SU-DHL-6 (cell line): ENCODE results near the gene ADAMTS12.

Experiments used
- H2AFZ ChIP-seq: fragments of 200-600 bp; sonication (generic); 2 replicates; pipeline ENCODE4 v1.6.1; 2014; ENCODE audit warnings: low read depth, mild to moderate bottlenecking, moderate library complexity, mixed read lengths, antibody characterized with exemption, low read length; ENCODE audit not compliant: severe bottlenecking
- H3F3A ChIP-seq: fragments of 200-600 bp; shearing (Covaris generic); 2 replicates; pipeline ENCODE4 v1.6.0; 2016; ENCODE audit warnings: antibody characterized with exemption, mild to moderate bottlenecking; ENCODE audit not compliant: insufficient read depth
- H3K27ac ChIP-seq: fragments of 200-600 bp; sonication (generic); 2 replicates; pipeline ENCODE4 v1.5.1; 2016; ENCODE audit warnings: low read depth, mild to moderate bottlenecking, low read length, moderate library complexity, mixed read lengths
- H3K27me3 ChIP-seq: fragments of 200-600 bp; sonication (generic), shearing (Covaris generic); 2 replicates; pipeline ENCODE4 v1.6.0; 2014; ENCODE audit warnings: mild to moderate bottlenecking, low read length
- H3K36me3 ChIP-seq: fragments of 200-600 bp; sonication (generic); 2 replicates; pipeline ENCODE4 v1.6.1; 2014; ENCODE audit warnings: mild to moderate bottlenecking, low read length, mixed read lengths
- H3K4me2 ChIP-seq: fragments of 300-600, 200-600 bp; shearing (Covaris generic), sonication (generic); 2 replicates; pipeline ENCODE4 v1.6.0; 2014; ENCODE audit warnings: low read length, low read depth, mild to moderate bottlenecking; ENCODE audit not compliant: poor library complexity, severe bottlenecking
- H3K4me3 ChIP-seq: fragments of 200-600 bp; sonication (generic); 2 replicates; pipeline ENCODE4 v1.5.1; 2014; ENCODE audit warnings: antibody characterized with exemption, low read length, mild to moderate bottlenecking, mixed read lengths; ENCODE audit not compliant: insufficient read depth, poor library complexity, severe bottlenecking
- H3K79me2 ChIP-seq: fragments of 200-600 bp; sonication (generic); 2 replicates; pipeline ENCODE4 v1.6.1; 2014; ENCODE audit warnings: mild to moderate bottlenecking, low read length, moderate library complexity; ENCODE audit not compliant: insufficient read depth
- H3K9ac ChIP-seq: fragments of 200-600 bp; sonication (generic); 2 replicates; pipeline ENCODE4 v1.7.0; 2014; ENCODE audit warnings: mild to moderate bottlenecking, low read length
- H3K9me2 ChIP-seq: fragments of 200-600 bp; sonication (generic); replicated peaks from 2 replicates; pipeline ENCODE4 v1.6.1; 2014; ENCODE audit warnings: low read length; ENCODE audit not compliant: insufficient read depth
- H3K9me3 ChIP-seq: fragments of 200-600 bp; sonication (generic); 2 replicates; pipeline ENCODE4 v1.6.1; 2014; ENCODE audit warnings: low read length, mixed read lengths; ENCODE audit not compliant: insufficient read depth
- H4K20me1 ChIP-seq: fragments of 200-600 bp; sonication (generic); 2 replicates; pipeline ENCODE4 v1.6.1; 2014; ENCODE audit warnings: low read depth, mild to moderate bottlenecking, antibody characterized with exemption, low read length, moderate library complexity, mixed read lengths
- EZH2phosphoT487 ChIP-seq: fragments of 200-600 bp; sonication (generic), shearing (Covaris generic); conservative IDR thresholded peaks from 2 replicates; pipeline ENCODE4 v1.6.1; 2018; ENCODE audit warnings: mild to moderate bottlenecking, antibody characterized with exemption, low read length, moderate library complexity, mixed read lengths
- TF ChIP-seq, protein P1 (sequence below): fragments of 200-600 bp; sonication (generic); IDR thresholded peaks from one replicate; pipeline ENCODE4 v1.5.1; 2017; ENCODE audit warnings: antibody characterized with exemption, mild to moderate bottlenecking, low read length, moderate library complexity; ENCODE audit not compliant: insufficient read depth, poor library complexity, severe bottlenecking

Gene ADAMTS12

DNA sequence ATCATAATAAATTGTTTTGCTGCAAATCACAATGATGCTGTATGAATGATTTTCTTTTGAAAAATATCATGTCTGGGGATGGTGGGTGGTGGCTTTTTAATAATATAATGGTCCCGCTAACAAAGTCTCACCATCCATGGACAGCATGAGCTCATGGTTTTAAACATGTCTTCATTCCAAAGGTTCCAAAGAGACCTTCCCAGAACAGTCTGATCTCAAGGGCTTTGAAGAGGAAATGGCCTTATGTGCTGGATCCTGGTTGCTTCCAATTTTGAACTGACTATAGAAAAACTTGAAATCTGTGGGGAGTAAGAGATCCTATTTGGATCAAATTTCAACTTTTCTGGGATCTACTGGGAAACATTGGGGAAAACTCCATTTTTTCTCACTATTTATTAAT lies 121.8 kb downstream of the ADAMTS12 start:
- H3K9ac ChIP-seq = no peak overlapping the region
- no peak overlapping the region for H2AFZ ChIP-seq
- no peaks in the 10 kb centered on the region for H3K36me3 ChIP-seq
- no peaks in the 10 kb centered on the region for H4K20me1 ChIP-seq
- H3K9me2 ChIP-seq = no peaks in the 10 kb centered on the region
- H3K4me3 ChIP-seq = no peak overlapping the region
- H3K27me3 ChIP-seq = no peaks in the 10 kb centered on the region
- H3K27ac ChIP-seq = no peak overlapping the region
- H3K79me2 ChIP-seq = no peaks in the 10 kb centered on the region
- no peak for TF ChIP-seq EZH2phosphoT487
- TF ChIP-seq, protein P1, sequence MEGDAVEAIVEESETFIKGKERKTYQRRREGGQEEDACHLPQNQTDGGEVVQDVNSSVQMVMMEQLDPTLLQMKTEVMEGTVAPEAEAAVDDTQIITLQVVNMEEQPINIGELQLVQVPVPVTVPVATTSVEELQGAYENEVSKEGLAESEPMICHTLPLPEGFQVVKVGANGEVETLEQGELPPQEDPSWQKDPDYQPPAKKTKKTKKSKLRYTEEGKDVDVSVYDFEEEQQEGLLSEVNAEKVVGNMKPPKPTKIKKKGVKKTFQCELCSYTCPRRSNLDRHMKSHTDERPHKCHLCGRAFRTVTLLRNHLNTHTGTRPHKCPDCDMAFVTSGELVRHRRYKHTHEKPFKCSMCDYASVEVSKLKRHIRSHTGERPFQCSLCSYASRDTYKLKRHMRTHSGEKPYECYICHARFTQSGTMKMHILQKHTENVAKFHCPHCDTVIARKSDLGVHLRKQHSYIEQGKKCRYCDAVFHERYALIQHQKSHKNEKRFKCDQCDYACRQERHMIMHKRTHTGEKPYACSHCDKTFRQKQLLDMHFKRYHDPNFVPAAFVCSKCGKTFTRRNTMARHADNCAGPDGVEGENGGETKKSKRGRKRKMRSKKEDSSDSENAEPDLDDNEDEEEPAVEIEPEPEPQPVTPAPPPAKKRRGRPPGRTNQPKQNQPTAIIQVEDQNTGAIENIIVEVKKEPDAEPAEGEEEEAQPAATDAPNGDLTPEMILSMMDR = no peak
- no peaks in the 10 kb centered on the region for H3K9me3 ChIP-seq
- H3F3A ChIP-seq = no peaks in the 10 kb centered on the region
- H3K4me2 ChIP-seq = no peak overlapping the region

DNA sequence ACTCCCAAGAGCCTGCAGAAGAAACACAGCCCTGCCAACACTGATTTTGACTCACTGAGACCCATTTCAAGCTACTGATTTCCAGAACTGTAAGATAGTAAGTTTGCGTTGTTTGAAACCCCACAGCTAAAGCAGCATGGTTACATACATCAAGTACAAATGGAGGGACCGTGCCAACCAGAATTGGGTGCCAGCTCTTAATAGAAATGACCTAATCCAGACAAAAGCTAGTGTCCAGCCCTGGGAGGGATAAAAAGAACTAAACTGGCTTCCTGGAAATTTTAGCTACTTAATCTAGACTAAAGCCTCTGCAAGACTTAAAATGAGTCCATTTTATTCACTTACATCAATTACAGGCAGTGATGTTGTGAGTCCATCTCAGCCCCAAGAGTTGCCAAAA lies 122.6 kb downstream of the ADAMTS12 start:
- no peaks in the 10 kb centered on the region for H3F3A ChIP-seq
- H4K20me1 ChIP-seq = no peaks in the 10 kb centered on the region
- H3K4me2 ChIP-seq = no peak overlapping the region
- H3K9ac ChIP-seq = no peak overlapping the region
- no peaks in the 10 kb centered on the region for H3K9me3 ChIP-seq
- TF ChIP-seq, protein P1 = no peak
- TF ChIP-seq EZH2phosphoT487 = no peak
- no peak overlapping the region for H3K27ac ChIP-seq
- no peak overlapping the region for H3K4me3 ChIP-seq
- no peaks in the 10 kb centered on the region for H3K9me2 ChIP-seq
- H3K79me2 ChIP-seq = no peaks in the 10 kb centered on the region
- H3K27me3 ChIP-seq = no peaks in the 10 kb centered on the region
- no peak overlapping the region for H2AFZ ChIP-seq
- no peaks in the 10 kb centered on the region for H3K36me3 ChIP-seq

DNA sequence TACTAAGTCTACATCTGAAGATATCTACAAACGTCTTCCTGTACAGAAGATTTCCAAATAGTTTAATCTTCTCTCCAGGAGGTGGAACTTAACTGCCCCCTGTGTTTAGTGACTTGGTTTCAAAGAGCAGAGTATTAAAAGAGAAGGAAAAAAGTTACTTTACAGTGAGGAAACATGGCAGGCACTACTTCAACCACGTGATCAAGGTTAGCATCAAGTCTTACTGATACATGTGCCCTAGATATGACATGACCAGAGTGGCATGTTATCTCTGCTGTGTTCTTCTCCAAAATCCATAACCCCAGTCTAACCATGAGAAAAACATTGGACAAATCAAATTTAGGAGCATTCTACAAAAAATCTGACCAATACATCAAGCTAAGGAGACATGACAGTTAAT lies 125.8 kb downstream of the ADAMTS12 start:
- Histone ChIP-seq H4K20me1 (no peaks in the 10 kb centered on the region), H2AFZ (no peak overlapping the region), H3K9me3 (no peaks in the 10 kb centered on the region), H3K9me2 (no peaks in the 10 kb centered on the region), H3K27ac (no peak overlapping the region), H3K27me3 (no peaks in the 10 kb centered on the region), H3K4me2 (no peak overlapping the region), H3K79me2 (no peaks in the 10 kb centered on the region), H3K36me3 (no peaks in the 10 kb centered on the region), H3K9ac (no peak overlapping the region), H3F3A (no peaks in the 10 kb centered on the region), H3K4me3 (no peak overlapping the region)
- no peak for TF ChIP-seq EZH2phosphoT487
- TF ChIP-seq, protein P1 = no peak

DNA sequence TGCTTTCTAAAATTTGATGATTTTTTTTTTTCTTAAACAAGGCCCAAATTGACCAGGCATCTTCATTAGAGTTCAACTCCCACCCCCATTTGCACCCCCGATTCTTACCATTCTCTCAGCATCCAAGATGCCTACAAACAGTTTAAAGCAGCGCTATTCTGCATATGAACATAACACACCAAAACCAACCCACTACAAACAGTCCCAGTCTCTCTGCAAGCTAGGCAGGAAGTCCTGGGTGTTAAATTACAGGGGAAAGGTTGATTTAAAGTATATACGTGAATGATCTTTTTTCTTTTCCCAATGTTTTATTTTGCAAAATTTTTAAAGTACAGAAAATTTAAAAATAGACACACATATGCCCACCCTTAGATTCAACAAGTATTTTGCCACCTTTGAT lies 127.0 kb downstream of the ADAMTS12 start:
- Histone ChIP-seq H3K9ac (no peak overlapping the region), H3K79me2 (no peaks in the 10 kb centered on the region), H2AFZ (no peak overlapping the region), H3K9me3 (no peaks in the 10 kb centered on the region), H3K4me3 (no peak overlapping the region), H3K27ac (no peak overlapping the region), H3K27me3 (no peaks in the 10 kb centered on the region), H3K9me2 (no peaks in the 10 kb centered on the region), H3F3A (no peaks in the 10 kb centered on the region), H3K36me3 (no peaks in the 10 kb centered on the region), H4K20me1 (no peaks in the 10 kb centered on the region), H3K4me2 (no peak overlapping the region)
- no peak for TF ChIP-seq EZH2phosphoT487
- TF ChIP-seq, protein P1 = no peak
